HK-2 (cell line): Measurements from ENCODE around the gene DNM1.
A peak's percentile ranks its signal among the peaks of the same experiment; 100 is the strongest.
"Not testable (repeated sequence)": the region's sequence is repeated elsewhere in the genome, so short reads cannot be mapped to it uniquely, and the experiment has no call there.

Source experiments
- DNase-seq: peaks from one replicate; pipeline ENCODE4 v3.0.0-alpha.2; 2018; ENCODE audit not compliant: unreplicated experiment

The DNM1 gene

DNA sequence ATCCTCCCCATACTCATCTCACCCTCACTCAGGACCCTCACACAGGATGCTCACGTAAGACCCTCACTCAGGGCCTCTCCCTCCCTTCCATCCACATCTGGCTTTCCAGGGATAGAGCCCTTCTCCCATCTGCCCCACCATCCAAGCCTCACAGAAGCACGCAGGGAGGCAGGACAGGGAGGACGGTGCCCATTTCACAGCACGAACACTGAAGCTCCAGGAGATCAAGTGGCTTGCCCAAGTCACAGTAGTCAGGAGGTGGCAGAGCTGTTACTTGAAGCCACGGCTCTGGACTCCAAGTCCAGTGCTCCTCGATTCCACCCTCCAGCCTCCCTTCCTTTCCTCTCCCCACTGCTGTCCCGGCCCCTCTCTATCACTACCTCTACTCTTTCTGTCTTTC lies 21.7 kb downstream of the DNM1 start:
- no peak for DNase-seq

GRCh38 chr9:128225770-128226411 lies 22.7 kb downstream of the DNM1 start:
- no peak for DNase-seq

GRCh38 chr9:128226412-128226801 lies 23.2 kb downstream of the DNM1 start:
- DNase-seq = no peak

DNA sequence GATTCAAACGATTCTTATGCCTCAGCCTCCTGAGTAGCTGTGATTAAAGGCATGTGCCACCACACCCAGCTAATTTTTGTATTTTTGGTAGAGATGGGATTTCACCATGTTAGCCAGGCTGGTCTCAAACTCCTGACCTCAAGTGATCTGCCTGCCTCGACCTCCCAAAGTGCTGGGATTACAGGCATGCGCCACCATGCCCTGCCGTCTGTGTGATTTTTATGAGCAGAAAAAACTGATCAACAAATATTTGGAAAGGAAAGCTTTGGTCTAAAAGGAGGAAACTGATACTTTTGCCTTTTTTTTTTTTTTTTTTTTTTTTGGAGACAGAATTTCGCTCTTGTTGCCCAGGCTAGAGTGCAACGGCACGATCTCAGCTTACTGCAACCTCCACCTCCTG lies 27.7 kb downstream of the DNM1 start:
- DNase-seq = not testable (repeated sequence)

DNA sequence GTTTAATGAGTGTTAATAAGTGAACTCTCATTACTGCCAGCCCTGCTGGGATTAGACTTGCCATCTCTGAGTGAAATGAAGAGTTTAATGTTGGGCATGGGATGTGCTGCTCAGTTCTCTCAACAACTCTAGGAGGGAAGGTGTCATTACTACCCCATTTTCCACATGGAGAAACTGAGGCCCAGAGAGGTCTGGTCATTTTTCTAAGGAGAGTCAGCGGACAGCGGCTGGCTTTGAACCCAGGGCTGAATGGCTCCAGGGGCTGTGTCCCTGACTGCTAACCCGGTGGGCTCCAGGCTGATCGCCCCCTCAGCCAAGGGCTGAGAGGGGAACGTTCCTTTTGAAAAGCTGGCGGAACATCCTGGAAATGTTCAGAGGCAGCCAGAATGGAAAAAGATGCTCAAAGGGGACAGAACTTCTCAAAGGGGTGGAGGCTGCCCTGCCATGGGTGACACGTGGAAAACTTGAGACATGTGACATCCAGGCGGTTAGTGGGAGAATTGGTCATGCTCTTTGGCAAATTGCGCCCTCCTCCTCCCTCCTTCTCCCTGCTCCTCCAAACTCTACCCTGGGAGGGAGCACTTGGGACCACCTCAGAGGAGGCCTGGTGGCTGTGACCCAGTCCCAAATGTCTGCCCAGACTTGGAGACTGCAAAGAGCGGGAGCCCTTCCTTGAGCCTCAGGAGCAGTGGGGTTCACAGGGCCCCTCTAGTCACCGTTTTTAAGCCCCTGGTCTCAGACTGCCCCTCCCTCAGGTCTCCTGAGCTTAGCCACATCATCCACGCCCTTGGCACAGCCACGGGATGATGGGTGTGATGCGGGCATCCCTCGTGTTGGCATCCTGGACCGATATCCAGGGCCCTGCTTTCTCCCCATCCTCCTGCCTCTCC lies 28.7 kb downstream of the DNM1 start:
- no peak for DNase-seq

DNA sequence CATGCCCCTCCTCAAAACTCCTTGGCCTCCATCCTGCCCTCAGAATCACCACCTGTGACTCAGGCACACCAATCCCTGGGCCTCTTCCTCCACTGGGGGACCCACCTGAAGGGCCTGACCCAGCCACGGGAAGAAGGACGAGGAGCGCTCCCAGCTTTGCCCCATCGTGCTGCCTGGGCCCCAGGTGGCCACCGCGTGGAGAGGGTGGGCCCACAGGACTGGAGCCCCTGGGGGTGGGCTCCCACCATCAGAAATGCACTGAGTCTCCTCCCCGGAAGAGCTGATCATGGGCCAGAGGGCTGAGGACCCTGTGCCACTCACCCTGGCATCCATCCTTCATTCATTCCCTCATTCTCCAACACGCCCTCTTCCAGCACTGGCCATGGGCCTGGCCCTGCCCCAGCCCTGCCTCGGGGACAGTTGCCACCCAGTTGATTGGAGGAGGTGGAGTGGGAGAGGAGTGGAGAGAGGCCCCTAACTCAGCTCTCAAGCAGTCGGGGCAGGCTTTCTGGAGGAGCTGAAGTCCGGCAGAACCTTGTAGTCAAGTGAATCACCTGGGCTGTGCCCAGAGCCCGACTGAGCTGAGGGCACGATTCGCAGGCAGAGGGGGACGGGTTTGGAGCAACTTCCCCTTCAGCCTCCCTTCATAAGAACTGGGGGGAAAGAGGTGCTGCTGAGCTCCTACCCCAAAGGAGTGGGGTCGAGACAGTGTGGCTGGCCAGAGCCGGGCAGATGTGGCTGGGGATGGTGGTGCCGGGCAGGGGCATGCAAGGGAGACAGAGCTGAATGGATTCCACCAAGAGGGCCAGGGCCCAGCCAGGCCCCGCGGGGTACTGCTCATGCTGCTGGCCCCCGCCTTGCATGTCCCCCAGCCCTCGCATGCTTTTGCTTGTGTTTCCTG lies 29.6 kb downstream of the DNM1 start:
- DNase-seq = no peak

DNA sequence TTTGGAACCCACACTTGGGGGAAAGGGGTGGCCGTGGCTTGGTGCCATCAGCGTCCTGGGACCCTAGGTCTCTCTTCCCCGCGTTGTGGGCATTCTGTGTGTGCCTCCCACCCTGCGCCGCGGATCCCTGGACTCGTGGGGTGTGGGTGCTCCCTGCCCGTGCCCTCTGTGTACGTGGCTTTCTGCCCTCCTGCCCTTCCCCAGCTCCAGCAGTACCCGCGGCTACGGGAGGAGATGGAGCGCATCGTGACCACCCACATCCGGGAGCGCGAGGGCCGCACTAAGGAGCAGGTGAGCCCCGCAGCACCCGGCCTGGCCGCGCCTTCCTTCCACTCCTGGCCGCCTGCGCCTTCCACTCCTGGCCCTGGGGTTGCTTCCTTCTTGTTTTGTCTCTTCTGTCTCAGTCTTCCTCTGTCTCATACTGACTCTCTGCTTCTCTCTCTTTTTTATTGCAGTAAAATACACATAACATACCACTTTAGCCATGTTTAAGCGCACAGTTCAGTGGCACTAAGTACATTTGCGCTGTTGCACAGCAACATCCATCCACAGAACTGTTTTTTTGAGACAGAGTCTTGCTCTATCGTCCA lies 30.7 kb downstream of the DNM1 start:
- no peak for DNase-seq

- DNase-seq = no peak
These were observed 38.9 kb downstream of the DNM1 start for GRCh38 chr9:128242124-128242523.

DNA sequence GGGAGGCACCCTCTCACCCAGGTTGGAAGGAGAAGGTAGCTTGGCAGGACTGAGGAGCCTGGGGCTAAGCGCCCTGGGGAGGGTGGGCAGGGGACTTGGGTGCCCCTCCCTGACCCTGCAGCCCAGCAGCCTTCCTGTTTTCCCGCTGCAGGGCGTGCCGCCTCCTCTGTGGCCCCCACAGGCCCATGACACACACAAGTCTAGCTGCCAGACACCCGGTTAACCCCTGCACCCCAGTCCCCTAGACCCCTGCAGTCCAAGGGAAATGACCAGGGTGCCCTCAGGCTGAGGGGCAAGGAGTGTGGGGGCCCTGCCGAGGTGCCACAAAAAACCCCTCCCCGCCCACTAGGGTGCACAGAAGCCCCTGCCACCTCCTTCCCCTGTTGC lies 39.6 kb downstream of the DNM1 start:
- DNase-seq = no peak

DNA sequence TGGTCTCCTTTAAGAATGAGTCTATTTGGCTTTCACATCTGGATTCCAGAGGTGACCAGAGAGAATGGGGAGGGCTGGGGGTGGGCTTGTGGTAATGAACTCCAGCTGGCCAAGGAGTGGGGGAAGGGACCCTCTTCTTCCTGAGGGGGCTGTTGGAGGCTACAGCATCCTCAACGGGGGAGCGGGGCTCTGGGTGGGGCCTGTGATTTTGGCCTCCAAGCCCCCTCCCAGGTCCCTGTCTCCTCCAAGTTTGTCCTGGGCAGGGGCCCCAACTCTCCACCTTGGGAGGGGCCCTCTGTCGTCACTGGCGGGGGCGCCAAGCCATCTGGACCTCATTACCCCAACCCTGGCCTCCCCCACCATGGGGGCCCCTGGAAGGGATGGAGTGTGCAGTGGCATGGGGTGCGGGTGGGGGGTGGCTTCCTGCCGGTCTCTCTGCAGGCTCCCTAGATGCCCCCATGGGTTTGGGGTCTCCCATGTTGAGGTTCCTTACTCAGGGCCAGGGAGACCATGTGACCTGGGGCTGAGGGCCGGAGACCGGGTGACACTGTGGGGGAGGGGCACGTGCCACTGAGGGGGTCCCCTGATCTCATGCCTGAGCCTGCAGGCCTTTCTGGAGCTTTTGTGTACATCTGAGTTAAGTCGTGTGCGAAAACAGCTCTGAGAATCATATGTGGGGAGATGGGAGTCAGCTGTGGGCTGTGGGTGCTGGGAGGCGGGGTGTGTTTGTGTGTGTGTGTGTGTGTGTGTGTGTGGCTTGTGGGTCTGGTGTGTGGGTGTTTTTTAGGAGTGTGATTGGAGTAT lies 40.2 kb downstream of the DNM1 start:
- DNase-seq = no peak

GRCh38 chr9:128244091-128244836 lies 41.1 kb downstream of the DNM1 start:
- no peak for DNase-seq

DNA sequence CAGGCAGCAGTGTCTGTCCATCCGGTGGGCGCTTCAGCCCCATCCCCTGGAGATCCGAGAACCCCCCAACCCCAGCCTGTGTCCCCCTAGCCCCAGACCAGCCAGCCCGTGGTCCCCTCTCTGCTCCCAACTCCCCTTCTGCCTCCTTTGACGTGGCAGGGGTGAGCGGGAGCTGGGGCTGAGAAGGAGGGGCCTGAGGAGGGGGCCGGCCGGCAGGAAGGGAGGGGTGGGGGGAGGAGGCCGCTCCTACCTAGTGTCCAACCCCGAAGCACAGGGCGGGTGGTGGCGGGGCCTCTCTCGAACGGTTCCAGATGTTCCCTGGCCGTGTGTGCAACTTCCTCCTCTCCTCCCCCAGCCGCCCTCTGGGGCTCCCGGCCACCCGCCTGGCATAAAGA lies 41.7 kb downstream of the DNM1 start:
- no peak for DNase-seq

GRCh38 chr9:128245421-128246151 lies 42.4 kb downstream of the DNM1 start:
- peak; percentile 49 for DNase-seq

- no peak for DNase-seq
These were observed 43.3 kb downstream of the DNM1 start for GRCh38 chr9:128246471-128246870.

- DNase-seq = no peak
These were observed 44.1 kb downstream of the DNM1 start for GRCh38 chr9:128247226-128247803.

DNA sequence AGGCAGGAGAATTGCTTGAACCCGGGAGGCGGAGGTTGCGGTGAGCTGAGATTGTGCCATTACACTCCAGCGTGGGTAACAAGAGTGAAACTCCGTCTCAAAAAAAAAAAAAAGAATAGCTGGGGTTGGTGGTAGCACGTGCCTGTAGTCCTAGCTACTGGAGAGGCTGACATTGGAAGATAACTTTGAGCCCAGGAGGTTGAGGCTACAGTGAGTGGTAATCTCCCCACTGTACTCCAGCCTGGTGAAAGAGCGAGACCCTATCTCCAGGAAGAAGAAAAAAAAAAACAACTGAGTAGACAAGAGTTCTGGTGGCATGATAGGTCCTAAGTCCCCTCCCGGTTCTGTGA lies 46.4 kb downstream of the DNM1 start:
- no peak for DNase-seq

- DNase-seq = no peak
These were observed 47.0 kb downstream of the DNM1 start for GRCh38 chr9:128249908-128250838.
